Islet precursor cell (in vitro differentiated cells): ENCODE measurements around the gene PPP6R1.

ENCODE experiments used
- DNase-seq: peaks from one replicate; pipeline ENCODE4 v3.0.0-alpha.2; 2018

The PPP6R1 gene, protein sequence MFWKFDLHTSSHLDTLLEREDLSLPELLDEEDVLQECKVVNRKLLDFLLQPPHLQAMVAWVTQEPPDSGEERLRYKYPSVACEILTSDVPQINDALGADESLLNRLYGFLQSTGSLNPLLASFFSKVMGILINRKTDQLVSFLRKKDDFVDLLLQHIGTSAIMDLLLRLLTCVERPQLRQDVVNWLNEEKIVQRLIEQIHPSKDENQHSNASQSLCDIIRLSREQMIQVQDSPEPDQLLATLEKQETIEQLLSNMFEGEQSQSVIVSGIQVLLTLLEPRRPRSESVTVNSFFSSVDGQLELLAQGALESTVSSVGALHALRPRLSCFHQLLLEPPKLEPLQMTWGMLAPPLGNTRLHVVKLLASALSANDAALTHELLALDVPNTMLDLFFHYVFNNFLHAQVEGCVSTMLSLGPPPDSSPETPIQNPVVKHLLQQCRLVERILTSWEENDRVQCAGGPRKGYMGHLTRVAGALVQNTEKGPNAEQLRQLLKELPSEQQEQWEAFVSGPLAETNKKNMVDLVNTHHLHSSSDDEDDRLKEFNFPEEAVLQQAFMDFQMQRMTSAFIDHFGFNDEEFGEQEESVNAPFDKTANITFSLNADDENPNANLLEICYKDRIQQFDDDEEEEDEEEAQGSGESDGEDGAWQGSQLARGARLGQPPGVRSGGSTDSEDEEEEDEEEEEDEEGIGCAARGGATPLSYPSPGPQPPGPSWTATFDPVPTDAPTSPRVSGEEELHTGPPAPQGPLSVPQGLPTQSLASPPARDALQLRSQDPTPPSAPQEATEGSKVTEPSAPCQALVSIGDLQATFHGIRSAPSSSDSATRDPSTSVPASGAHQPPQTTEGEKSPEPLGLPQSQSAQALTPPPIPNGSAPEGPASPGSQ

DNA sequence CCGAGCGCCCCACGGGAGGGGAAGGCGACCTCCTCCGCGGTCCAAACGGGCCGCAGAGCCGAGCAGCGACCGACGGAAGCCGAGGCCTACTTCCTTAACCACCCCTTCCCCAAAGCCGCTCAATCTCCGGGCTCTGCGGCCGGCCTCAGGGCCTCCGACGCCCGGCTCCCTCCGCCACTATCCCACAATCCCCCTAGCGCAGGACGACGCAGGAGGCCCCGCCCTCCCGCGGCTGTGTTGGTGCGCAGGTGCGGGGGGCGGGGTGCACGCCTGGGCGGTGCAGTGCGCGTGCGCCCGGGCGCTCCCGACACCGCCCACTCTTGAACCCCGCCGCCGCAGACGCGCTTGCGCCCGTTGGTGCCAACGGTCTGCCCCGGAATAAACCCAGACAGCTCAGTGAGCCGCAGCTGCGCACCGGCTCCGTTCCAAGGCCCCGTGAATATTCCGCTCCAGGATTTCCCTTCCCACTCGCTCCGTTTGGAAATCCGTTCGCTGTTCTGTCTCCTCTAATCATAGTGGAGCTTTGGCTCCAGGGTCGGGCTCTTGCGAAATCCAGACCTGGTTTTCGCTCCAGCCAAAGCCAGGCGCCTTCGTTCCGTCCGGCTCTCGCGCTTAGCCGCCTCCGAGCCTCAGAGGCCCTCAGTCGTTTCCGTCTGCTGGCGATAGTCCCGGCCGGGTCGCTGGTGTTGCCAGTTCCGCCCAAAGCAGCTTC is at the start of gene PPP6R1:
Gene PPP6R1, minus strand, starts transcription at position 190 of the 712 bp plus-strand sequence. CDS start 11,914 bp downstream, outside the sequence.
- DNase-seq, result peak; percentile 99

DNA sequence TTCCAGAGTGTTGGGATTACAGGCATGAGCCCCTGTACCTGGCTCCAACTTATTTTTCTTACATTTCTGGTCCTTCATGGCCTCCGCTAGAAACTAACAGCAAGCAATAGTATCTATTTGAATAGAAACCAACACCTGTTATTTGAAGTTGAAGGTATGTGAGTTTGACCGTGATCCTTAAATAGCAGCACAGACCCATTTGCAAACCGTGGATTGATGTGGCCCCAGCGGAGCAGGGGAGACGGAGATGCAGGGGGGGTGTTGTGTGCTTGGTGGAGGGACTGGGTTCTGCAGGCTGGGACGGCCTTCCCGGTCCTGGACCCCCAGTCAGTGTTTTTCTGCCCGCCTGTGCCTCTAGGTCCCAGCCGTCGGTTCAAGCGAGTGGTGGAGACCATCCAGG is 49.5 kb upstream of the PPP6R1 start:
- no peak for DNase-seq

DNA sequence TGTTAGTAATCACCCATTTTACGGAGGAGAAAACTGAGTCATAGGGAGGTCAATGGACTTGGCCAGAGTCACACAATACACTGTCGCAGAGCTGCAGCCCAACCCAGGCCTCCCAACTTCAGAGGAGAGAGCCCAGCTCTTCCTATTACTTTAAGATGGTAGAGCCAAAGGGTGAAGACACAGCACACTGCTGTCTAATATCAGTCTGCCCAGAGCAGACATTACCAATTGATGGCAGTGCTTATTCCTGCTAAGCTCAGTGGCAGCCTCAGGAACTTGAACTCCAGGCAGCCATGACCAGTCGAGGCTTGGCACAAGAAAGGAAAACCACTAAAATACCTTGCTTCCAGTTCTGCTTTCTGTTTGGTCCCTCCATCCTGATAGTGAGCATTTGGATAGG is 47.9 kb upstream of the PPP6R1 start:
- DNase-seq, result no peak

DNA sequence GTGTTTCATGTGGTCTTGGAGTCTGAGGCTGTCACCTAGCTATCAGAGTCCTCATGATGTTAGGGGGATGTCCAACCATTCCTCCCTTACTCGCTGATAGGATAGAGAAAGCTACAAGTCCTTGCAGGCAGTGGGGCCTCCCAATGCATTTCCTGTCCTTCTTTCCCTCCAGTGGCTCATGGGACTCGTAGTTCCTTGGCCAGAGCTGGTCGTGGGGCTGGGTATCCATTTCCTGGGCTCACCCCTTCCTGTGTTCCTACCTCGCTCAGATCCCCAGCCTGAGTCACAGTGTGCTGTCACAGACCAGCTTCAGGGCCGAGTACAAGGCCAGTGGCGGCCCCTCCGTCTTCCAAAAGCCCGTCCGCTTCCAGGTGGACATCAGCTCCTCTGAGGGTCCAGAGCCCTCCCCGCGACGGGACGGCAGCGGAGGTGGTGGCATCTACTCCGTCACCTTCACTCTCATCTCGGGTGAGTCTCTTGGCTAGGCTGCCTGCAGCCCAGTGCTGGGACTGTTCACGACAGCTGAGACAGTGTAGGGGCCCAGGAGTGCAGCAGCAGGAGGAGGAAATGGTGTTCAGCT is 47.3 kb upstream of the PPP6R1 start:
- DNase-seq, result no peak

DNA sequence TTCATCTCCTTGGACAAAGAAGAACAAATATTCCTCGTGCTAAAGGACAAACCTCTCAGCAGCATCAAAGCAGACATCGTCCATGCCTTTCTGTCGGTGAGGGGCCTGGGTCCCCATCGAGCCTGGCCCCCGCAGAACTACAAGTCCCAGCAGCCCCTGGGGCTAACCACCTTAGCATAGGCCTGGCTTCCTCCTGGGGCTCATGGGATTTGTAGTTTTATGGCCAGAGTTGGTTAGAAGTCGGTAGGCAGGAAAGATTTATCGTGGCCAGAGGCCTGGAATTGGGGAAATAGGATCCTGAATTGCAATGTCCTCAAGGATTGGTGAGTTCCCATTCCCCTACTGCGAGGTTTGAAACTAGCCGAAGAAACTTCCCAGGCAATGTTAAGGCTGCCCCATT is 46.7 kb upstream of the PPP6R1 start:
- no peak for DNase-seq

DNA sequence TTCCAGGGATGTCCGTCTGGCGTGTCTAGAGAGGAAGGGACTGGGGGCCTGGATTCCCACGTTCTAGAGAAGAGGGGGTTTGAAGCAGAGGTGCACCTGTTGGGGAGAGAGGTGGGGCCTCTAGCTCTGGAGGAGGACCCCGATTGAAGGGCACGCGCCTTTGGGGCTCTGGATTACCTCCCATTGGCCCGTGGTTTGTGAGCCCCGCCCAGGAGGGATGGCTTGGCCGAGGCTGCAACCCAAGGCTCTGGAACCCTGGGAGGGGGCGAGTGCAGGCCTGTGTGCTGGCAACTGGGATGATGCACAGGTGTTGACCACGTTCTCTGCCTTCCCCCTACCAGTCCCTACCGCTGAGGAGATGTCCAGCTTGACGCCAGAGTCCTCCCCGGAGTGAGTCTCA is 46.2 kb upstream of the PPP6R1 start:
- DNase-seq, result no peak

DNA sequence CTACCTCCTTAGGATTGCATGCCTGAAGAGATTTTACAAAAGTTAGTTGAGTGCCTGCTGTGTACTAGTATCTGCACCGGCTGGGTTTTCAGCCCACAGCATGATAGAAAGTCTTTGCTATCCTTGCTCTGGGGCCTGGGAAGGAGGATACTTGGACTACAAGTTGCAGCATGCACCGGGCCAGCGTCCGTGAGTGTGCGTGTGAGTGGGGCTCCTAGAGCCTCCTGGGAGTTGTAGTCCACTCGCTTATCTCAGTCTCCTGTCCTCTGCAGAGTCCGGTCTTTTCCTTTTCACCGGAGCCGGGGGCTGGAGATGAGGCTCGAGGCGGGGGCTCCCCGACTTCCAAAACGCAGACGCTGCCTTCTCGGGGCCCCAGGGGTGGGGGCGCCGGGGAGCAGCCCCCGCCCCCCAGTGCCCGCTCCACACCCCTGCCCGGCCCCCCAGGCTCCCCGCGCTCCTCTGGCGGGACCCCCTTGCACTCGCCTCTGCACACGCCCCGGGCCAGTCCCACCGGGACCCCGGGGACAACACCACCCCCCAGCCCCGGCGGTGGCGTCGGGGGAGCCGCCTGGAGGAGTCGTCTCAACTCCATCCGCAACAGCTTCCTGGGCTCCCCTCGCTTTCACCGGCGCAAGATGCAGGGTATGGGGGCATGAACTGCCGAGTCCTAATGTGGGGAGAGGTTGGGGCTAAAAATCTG is 45.6 kb upstream of the PPP6R1 start:
- DNase-seq, result peak; percentile 70

DNA sequence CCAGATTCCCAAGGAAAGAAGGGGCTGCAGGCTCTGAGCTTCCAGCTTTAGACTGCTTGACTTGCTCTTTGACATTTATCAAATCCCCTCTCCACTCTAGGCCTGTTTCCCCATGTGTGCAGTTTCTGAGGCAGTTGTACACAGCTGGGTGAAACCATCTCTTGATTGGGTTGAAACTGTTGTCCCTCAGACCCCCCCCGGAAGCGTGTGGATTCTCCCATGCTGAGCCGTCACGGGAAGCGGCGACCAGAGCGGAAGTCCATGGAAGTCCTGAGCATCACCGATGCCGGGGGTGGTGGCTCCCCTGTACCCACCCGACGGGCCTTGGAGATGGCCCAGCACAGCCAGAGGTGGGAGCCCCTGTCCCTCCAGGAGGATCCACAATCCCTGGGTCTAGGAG is 44.7 kb upstream of the PPP6R1 start:
- no peak for DNase-seq

DNA sequence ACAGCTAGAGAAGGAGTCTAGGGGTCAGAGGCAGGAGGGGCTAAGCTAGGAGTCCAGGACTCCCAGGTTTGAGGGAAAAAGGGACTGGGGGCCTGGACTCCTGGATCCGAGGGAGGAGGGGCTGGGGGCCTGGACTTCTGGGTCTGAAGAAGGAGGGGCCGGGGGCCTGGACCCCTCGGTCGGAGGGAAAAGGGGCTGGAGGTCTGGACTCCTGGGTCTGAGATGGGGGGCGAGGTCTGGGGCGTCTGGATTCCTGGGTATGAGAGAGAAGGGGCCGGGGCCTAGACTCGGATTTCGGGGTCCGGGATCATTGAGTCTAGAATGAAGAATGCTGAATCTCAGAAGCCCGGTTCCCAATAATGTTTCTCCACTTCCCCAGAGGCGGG is 43.5 kb upstream of the PPP6R1 start:
- no peak for DNase-seq

DNA sequence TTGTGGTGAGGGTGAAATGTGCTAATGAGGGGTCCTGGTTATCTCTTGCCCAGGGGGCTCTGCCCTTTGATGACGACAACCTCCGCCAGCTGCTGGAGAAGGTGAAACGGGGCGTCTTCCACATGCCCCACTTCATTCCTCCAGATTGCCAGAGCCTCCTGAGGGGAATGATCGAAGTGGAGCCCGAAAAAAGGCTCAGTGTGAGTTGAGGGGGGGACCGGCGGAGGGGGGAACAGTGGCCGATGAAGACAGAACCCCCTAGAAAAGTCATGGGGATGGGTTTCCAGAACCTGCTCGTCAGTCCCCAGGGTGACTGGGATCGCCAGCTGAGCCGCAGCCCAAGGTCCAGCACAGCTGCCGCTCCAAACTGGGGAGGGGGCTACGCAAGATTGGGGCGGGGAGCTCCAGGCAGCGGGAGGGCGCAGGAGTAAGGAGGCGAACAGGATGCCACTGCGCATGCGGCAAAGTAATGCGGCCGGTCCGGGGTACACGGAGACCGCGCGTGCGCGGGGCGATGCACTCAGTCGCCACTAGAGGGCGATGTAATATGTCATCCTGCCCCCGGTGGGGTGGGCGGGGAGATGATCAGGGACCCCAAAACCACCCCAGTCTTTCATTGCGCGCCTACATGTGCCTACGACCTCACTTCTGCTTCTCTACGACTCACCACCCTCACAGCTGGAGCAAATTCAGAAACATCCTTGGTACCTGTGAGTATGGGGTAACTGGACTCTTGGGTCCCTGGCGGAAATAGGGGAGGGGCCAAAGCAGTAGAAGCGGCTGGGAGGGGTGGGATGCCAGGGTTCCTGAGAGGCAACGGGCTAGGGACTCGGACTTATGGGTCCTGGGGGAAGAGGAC is 42.9 kb upstream of the PPP6R1 start:
- DNase-seq, result peak; percentile 80

DNA sequence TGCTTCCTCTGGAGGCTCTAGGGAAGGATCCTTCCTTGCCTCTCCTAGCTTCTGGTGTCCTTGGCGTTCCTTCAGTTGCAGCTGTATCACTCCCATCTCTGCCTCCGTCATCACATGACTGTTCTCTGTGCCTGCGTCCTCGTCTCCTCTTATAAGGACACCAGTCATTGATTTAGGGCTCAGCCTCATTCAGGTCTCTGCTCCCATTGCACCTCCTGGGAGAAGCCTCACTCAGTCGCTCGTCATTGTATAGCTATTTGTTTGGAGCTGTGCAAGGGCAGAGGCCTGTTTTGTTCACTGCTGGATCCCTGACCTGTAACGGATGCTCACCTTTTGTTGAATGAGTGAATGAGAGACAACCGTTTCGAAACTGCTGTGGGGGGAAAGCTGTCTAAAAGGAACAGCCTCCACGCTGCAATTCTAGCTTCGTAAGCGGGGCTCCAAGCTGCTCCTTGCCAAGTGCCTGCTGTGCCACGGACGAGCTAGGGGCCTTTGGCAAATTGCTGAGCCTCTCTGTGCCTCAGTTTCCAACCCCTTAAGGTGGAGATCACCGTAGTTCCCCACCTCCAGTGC is 42.2 kb upstream of the PPP6R1 start:
- no peak for DNase-seq

DNA sequence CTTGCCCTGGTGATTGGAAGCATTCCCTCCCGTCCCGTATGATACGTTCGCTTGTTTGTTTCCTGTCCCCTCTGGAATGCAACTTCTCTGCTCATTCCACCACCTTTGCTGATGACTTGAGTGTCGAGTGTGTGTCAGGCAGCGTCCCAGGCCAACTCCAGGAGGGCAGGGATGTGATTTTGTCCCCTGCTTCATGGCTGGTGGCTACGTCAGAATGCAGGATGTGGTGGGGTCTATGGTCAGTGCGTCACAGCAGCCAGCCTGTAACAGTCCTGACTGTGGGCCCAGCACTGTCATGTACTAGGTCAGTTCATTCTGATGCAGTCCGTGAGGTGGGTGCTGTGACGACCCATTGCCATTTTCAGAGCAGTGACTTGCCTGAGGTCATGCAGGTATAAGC is 41.2 kb upstream of the PPP6R1 start:
- no peak for DNase-seq

DNA sequence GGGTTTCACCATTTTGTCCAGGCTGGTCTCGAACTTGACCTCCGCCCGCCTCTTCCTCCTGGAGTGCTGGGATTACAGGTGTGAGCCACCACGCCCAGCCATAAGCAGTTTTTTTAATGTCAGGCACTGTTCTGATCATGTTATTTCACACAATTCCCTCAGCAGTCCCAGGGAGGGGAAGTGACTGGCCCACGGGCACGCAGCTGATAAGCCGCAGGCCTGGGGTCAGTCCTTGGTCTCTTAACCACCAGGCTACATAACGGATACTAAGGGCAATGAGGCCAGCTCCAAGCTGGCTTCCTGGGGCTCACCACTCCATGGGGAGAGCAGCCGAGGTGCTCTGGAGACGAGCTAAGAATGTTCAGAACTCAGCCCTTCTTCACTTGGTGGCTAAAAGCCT is 38.5 kb upstream of the PPP6R1 start:
- no peak for DNase-seq

DNA sequence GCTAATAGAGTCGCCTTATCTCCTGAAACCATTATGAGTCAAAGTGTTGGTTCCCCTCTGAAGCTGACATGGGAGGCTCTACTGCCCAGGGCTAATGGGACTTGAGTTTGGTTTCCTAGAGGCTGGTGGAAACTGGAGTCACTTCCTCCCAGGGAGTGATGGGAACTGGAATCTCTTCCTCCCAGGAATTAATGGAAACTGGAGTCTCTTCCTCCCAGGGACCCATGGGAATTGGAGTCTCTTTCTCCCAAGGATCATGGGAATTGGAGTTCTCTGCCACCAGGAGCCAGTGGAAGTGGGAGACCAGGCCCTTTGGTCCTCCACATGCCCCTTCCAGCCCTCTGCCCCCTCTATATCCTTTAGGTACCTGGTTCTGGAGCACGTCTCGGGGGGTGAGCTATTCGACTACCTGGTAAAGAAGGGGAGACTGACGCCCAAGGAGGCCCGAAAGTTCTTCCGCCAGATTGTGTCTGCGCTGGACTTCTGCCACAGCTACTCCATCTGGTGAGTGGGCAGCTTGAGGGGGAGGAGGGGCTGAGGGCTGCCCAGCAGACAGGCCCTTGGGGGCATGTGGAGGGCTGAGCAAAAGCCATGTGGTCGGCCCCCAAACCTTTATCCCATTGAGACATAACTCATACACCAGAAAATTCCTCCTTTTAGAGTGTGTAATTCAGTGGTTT is 30.4 kb upstream of the PPP6R1 start:
- no peak for DNase-seq

DNA sequence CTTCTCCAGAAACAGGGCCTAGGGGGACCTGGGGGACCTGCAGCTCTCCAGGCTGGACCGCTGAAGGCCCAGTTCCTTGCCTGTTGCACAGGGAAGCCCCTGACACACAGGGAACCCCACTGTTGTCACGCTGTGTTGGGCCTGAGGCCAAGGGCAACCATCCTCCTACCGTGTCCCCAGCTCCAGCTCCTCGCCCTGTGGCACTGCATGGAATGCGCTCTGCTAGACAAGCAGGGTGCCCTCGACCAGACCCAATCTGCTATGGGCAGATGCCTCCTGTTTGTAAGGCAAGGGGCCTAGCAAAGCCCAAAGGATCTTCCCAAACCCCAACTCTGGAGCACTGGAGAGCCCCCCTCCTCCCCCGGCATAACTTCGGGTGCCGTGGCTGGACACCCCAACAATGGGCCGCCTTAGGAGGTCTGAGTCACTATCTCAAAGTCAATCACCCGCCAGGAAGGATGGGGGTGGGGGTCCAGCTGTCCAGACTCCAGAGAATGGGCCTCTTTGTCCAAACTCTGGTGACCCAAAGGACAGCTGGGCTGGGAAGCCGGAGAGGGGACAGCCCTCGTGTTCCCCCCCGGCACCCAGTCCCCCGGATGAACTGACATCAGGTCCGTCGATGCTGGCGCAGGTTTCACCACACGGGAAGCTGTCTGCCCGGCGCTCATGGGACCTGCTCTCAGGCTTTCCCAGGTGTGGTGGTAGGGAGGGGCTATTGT is 28.7 kb upstream of the PPP6R1 start:
- no peak for DNase-seq

DNA sequence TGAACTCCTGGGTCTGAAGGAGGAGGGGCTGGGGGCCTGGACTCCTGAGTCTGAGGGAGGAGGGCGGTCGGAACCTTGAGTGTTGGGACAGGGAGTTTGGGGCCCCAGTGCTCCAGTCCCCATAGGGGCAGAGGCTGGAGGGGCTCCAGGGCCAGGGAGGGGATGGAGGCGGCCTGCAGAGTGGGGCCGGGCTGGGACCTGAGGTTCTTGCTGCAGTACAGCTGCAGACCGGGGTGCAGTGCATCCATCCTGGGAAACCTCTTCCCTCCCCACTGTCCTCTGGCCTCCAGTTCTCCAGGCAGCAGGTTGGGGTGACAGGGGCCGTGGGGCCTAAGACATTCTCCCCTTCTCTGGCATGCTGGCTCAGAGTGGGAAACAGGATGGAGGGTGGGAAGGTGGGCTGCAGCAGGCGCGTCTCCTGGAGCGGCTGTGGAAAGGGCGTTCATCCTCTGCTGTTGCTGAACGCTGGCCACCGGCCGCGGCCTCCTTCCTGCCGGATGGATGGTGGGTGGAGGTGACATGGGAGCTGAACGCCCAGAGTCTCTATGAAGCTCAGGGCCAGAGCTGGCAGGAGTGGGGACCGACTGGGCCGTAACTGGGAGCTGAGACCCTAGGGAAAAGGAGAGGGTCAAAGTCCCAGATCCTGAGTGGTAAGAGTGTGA is 26.5 kb upstream of the PPP6R1 start:
- no peak for DNase-seq

DNA sequence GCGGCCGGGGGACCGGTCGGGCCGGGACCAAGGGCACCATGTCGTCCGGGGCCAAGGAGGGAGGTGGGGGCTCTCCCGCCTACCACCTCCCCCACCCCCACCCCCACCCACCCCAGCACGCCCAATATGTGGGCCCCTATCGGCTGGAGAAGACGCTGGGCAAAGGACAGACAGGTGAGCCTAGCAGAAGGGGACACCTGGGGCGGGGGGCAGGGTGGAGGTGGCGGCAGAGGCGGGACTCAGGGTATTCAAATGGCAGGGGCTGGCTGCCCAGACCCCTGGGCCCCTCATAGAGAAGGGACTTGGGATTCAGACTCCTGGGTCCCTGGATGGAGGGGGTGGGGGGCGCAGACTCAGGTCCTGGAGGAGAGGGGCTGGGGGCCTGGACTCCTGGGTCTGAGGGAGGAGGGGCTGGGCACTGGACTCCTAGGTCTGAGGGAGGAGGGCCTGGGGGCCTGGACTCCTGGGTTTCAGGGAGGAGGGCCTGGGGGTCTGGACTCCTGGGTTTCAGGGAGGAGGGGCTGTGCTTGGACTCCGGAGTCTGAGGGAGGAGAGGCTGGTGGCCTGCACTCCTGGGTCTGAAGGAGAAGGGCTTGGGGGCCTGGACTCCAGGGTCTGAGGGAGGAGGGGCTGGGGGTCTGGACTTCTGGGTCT is 25.7 kb upstream of the PPP6R1 start:
- no peak for DNase-seq

DNA sequence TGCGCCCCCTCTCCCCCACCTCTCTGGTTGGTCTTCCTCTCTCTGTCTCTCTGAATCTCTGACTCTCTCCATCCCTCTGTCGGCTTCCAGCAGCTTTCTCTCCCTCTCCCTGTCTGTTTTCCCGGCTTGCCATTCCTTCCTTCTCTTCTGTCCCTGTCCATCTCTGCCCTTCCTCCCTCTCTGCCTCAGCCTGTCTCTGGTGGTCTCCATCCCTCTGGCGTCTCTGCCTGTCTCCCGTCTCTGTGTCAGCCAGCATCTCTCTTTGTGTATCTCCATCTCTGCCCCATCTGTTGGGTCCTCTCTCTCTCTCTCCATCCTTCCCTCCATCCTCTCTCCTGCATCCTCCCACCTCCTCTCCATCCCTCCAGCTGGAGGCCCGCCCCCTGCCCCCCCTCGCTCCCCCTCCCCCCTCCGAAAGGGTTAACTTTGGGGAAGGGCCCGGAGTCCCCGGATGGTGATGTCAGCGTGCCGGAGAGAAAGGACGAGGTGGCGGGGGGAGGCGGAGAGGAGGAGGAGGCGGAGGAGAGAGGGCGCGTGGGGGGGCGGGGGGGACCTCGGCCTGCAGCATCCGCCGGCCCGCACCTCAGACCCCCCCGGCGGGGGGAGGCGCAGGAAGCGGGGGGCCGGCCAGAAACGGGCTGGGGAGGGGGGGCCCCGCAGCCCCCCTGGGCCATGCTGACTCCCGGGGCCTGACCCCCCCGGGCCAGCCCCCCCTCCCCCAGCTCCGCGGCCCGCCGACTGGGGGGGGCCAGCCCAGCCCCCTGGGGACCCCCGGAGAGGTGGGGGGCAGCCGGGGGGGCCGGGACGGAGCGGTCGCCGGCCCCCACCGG is 24.9 kb upstream of the PPP6R1 start, which contains the start of gene BRSK1:
Gene BRSK1, plus strand, starts transcription at position 450 of the 830 bp plus-strand sequence. CDS start 446 bp downstream, outside the sequence.
- peak; percentile 89 for DNase-seq
